ENCODE measurements around the gene HCN2.
"Not testable (repeated sequence)": the region's sequence is repeated elsewhere in the genome, so short reads cannot be mapped to it uniquely, and the experiment has no call there.

Gene HCN2

DNA sequence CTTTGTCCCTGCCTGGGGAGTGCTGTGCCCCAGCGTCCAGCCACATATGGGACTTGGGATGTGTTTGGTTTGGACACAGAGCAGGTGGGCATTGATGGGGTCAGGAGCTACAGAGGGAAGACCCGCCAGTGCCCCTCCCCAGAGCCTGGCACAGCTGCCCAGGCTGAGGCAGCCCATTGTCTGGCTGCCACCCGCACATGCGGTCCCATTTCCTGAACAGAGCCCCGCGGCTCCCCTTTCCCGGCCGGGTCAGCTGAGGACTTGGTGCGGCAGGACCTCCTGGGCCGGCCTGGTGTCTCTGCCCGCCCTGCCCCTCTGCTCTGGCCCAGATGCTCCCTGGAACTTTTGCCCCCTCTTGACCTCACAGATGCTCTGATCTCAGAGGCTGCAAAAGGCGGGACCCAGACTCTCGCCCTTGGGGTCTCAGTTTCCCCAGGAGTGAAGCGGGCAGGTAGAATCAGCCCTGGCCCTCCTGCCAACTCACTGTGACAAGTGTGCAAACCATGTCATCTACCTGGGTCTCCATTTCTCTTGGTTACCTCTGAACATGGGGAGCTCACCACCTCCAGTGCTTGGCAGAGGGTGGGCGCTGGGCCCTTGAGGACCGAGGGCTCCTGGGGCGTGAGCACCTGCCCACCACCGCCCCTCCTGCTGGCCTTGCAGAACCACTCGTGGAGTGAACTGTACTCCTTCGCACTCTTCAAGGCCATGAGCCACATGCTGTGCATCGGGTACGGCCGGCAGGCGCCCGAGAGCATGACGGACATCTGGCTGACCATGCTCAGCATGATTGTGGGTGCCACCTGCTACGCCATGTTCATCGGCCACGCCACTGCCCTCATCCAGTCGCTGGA, 17.8 kb downstream of the HCN2 start:
- no peak for DNase-seq

DNA sequence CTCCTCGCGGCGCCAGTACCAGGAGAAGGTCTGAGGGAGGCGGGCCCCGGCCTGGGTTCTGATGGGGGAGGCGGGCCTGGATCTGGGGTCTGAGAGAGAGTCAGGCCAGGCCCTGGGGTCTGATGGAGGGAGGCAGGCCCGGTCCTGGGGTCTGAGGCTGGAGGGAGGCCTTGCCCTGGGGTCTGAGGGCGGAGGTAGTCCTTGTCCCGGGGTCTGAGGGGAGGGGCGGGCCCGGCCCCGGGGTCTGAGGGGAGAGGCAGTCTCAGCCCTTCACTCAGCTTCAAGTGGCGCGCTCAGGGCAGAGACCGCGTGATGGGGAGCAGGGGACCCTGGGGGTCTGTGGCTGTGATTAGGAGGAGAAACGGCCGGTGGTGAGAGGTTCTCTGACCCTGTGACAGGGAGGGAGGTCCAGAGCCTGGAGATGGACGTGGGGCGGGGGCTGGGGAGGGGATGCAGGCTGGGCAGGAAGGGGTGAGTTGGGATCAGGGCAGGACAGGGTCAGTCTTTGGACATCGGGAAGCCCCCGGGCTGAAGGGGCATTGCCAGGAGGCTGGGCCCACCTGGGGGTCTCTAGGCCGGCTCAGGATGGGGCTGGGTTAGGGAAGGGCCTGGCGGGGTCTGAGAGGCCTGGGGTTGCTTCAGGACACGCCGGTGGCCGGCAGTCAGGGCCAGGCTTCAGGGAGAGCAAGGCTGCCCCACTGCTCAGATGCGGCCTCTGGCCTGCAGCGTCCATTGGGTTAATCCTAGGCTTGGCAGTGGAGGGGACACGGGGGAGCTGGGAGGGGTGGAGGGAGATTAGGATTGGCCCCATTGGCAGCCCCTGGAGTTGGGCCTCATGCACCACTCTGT, 18.7 kb downstream of the HCN2 start:
- no peak for DNase-seq

DNA sequence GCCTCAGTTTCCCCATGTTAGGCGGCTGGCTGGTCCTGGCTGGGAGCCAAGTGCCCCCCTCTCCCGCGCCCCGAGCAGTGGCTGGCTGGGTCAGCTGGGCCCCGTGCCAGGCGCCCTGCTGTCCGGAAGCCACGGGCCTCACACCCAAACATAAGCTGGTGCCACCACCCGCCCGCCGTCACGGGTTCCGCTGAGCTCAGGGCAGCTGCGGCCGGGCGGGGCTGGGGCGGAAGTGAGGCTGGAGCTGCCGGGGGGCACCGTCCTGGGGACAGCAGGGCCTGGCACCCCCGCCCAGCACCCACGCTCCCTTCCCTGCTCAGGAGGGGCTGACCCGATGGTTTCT, 19.3 kb downstream of the HCN2 start:
- DNase-seq = peak; percentile 62

DNA sequence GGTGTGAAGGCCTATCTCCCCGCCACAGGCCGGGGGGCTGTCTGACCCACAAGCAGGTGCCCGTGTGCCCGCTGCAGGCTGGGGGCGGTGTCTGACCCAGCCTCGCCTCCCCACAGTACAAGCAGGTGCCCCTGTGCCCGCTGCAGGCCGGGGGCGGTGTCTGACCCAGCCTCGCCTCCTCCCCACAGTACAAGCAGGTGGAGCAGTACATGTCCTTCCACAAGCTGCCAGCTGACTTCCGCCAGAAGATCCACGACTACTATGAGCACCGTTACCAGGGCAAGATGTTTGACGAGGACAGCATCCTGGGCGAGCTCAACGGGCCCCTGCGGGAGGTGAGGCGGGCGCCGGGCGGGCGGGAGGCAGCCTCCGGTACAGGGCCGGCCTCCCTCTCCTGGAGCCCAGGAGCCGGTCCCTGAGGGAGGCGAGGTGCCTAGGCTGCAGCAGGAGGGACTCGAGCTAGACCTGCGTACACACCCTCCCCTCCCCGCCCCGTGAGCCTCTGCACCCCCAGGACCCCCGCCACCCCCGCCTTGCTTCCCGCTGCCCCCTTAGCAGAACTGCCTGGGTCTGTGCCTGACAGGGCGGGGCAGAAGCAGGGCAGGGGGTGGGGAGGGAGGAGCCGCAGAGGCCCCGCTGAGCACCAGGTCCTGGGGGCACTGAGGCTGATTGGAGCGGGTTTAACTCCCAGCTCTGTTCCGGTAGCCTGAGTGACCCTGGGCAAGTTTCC, 20.6 kb downstream of the HCN2 start:
- no peak for DNase-seq

DNA sequence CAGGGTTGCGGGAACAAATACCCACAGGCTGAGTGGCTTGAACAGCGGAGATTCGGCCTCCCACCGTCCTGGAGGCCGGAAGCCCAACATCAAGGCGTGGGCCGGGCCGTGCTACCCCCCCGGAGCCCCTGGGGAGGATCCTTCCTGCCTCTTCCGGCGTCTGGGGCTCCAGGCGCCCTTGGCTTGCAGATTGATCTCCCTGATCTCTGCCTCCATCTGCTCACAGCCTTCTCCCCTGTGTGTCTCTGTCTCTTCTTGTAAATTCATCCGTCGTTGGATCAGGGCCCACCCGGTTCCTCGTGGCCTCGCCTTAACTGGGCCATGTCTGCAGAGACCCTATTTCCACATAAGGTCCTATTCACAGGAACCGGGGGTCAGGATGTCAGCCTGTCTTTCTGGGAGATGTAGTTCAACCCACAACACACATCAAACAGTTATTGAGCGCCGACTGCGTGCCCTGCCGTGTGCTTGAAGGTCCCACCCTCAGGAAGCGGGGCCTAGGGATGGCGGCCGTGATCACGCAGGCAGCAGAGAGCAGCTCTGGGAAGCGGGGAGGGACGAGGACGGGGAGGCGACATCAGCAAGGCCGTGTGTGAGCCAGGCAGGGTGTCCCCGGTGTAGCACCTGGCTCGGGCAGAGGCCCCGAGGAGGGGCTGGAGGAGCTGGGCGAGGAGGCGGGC, 21.3 kb downstream of the HCN2 start:
- DNase-seq = no peak

DNA sequence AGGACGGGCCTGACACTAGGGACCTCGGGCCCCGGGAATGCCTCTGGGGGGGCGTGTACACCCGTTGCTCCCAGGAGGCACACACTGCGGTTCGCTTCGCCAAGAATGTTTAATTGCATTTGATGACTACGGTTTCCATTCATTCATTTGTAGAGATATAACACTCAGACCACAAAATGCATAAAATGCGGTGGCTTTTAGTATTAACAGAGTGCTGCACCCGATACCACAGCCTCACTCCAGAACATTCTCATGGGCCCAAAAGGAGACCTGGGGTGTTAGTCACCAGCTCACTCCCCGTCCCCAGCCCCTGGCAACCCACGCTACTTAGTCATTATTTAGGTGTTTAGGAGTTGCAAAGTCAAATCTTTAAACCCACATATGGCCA, 21.8 kb downstream of the HCN2 start:
- no peak for DNase-seq

DNA sequence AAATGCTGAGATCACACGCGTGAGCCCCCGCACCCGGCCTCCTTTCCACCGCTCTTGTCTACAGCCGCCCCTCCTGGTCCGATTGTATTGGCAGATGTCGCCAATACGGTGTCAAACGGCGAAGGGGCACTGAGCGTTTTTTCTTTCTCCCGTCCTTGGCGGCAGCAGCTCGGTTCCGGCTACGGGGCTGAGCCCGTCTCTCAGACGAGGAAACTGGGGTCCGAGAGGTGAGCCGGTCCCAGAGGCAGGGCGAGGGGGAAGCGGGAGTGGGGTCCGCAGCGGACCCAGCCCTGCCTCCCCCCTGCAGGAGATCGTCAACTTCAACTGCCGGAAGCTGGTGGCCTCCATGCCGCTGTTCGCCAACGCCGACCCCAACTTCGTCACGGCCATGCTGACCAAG, 23.3 kb downstream of the HCN2 start:
- DNase-seq = no peak

DNA sequence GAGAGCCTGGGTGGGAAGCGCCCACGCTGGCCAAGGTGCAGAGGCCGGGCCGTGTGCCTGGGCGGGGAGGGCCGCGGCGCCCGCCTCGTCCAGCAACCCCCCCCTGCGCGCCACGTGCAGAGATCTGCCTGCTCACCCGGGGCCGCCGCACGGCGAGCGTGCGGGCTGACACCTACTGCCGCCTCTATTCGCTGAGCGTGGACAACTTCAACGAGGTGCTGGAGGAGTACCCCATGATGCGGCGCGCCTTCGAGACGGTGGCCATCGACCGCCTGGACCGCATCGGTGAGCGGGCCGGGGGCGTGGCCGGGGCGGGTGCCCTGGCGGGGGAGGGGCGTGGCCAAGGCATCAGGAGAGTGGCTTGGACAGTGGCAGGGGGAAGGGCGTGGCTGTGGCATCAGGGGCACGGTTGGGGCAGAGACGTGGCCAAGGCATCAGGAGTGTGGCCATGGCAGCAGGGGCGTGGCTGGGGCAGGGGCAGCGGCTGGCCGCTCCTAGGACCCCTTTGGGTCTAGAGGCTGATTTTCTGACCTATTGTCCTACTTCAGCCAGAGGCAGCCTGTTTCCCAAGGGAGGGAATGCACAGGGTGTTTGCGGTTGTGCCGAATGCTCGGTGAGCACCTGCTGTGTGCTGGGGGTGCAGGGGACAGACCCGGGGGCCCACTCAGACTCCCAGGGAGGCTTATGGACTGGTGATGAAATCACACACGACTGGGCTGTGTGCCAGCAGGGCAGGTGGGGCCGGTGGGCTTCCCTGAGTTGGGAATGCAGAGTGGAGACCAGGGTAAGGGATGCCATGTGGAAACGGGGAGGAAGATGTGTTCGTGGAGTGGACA, 24.3 kb downstream of the HCN2 start:
- DNase-seq = no peak

DNA sequence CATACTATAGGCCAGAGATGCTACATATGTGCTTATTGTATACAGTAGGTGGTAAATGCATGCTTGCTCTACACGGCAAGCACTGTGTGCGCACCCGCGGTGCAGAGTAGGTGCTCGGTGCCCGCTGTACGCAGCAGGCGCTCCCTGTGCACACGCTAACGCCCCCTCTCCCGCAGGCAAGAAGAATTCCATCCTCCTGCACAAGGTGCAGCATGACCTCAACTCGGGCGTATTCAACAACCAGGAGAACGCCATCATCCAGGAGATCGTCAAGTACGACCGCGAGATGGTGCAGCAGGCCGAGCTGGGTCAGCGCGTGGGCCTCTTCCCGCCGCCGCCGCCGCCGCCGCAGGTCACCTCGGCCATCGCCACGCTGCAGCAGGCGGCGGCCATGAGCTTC, 25.9 kb downstream of the HCN2 start:
- no peak for DNase-seq

DNA sequence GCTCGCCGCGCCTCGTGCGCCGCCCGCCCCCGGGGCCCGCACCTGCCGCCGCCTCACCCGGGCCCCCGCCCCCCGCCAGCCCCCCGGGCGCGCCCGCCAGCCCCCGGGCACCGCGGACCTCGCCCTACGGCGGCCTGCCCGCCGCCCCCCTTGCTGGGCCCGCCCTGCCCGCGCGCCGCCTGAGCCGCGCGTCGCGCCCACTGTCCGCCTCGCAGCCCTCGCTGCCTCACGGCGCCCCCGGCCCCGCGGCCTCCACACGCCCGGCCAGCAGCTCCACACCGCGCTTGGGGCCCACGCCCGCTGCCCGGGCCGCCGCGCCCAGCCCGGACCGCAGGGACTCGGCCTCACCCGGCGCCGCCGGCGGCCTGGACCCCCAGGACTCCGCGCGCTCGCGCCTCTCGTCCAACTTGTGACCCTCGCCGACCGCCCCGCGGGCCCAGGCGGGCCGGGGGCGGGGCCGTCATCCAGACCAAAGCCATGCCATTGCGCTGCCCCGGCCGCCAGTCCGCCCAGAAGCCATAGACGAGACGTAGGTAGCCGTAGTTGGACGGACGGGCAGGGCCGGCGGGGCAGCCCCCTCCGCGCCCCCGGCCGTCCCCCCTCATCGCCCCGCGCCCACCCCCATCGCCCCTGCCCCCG, 26.5 kb downstream of the HCN2 start:
- DNase-seq = no peak

DNA sequence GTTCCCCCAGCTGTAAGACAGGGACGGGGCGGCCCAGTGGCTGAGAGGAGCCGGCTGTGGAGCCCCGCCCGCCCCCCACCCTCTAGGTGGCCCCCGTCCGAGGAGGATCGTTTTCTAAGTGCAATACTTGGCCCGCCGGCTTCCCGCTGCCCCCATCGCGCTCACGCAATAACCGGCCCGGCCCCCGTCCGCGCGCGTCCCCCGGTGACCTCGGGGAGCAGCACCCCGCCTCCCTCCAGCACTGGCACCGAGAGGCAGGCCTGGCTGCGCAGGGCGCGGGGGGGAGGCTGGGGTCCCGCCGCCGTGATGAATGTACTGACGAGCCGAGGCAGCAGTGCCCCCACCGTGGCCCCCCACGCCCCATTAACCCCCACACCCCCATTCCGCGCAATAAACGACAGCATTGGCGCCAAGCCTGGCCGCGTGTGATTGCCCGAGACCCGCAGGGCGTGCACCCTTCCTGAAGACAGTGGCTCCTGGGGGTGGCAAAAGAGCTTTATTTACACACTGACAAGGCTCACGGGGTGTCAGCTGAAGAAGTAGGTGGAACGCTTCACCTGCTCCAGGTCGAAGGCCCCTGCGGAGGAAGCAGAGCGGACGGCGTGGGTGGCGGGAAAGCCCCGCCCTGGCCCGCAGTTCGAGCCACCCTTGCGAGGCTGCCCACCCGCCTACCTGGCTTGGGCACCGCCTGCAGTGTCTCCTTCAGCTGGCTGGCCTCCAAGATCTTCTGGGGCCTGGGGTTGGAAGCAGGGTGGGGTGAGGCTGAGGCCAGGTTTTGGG, 27.3 kb downstream of the HCN2 start:
- no peak for DNase-seq

DNA sequence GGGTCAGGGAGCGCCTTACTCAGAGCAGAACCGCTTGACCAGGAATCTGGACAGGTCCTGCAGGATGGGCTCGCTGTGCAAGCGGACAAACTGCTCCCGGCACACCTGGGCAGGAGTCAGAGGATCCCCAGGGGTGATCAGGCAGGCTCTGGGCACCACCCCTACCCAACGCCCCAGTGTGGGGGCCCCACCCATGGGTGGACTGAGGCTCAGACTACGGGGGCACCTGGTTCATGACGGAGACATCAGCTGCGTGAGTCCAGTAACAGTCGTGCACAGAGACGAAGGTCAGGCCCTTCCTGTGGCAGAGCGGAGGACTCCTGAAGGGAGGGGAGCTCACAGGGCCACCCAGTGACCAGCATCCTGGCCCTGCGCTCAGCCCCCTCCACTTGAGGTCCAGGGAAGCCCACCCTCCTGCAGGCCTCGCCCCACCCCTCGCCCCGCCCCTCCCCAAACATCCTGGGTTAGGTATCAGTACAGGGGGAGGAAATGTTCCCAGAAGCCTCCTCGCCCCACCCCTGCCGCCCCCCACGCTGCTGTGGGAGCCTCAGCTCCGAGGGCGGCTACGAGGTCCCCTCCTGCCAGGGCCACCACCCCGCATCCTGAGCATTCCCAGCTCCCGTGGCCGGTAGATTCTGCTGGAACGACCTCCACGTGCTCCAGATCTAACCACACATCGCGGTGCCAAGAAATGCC, 28.0 kb downstream of the HCN2 start:
- no peak for DNase-seq

DNA sequence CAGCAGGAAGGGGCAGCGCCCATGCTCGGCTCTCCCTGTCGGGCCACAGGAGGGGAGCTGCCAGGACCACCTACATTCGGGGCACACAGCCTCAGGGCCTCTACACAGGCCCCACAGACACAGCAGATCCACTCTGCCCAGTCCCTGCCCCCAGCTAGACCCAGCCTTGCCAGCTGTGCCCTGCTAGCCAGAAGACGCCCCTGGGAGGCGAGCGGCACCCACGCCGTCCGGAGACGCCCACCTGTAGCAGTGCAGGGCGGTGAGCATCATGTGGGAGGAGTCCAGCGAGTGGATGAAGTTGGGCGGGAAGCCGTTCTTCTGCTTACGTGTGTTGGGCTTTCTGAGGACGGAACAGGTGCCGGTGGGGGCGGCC, 28.6 kb downstream of the HCN2 start:
- DNase-seq = no peak

DNA sequence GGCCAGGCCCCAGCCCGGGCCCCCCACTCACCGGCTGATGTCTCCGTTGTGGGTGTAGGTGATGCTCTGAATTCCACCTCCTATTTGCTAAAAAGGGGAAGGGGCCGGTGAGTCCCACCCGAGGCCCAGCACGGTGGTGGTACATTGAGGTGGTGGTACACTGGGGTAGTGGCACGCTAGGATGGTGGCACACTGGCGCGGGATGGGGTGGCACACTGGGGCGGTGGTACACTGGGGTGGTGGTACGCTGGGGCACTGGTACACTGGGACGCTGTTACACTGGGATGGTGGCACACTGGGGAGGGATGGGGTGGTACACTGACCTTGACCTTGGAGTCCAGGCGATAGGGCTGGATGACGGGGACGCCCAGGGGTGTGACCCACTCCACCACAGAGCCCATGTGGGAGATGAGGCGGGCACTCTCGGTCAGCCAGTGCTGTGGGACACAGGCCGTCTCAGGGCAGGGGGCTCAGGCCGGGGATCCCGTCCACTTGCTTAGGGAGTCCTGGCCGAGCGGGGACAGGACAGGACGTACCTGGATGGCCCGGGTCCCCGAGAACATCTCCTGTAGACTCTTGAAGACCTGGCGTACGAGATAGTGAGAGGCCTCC, 29.1 kb downstream of the HCN2 start:
- DNase-seq = no peak

DNA sequence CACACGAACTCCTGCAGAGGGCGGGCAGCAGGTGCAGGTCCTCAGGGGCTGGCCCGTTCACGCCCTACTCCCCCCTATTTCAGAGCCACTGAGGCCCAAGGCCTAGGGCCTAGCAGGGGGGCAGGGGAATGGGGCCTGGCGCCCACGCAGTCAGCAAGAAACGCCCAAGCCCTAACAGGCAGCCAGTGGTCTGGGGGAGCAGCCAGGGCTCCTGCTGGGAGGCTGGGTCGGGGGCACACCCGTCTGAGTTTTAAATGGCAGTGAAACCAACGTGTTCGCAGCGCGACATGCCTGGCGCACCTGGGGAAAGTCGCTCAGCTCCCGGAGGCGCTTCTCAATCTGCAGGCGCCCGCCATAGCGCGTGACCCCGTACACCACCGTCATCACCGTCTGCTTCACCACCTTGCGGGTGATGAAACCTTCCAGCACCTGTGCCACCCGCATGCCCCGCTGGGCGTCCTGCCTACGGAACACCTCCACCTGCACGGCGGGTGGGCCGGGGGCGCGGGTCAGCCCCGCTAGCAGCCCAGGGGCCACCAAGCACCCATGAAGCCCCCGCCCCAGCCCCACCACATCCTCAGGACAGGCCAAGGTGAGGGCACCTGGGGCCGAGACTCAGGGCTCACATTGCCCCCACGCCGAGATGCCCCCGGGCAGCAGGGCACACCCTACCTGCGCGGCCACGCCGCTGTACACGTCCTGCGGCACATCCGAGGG, 29.8 kb downstream of the HCN2 start:
- DNase-seq = no peak

DNA sequence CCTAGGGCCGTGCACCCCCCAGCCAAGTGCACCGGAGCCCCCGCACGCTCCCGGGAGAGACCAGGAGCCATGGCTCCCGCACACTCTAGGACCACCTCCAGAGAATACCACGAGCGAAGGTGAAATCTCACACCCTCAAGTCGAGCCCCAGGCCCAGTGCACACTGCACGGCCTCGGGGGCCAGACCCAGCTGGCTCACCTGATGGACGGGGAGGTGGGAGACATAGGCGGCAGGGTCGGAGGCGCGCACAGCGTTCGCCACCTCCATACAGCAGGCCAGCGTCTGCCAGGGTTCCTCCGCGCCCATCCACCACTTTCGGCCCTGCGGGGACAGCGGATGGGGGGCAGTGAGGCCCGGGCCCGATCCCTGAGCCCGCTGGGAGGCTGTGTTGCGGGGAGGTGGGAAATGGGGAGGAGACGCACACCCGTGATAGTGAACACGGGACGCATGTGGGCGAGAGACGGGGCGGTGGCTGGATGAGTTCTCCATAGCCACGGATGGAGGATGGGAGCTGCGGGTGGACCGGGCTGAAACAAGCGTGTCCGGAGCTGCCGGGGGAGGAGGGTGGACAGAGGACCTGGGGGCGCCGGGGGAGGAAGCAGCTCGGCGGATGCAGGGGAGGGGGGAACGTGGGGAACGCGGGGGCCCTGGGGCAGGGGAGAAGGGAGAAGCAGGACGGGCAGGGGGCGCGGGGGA, 30.6 kb downstream of the HCN2 start:
- no peak for DNase-seq

DNA sequence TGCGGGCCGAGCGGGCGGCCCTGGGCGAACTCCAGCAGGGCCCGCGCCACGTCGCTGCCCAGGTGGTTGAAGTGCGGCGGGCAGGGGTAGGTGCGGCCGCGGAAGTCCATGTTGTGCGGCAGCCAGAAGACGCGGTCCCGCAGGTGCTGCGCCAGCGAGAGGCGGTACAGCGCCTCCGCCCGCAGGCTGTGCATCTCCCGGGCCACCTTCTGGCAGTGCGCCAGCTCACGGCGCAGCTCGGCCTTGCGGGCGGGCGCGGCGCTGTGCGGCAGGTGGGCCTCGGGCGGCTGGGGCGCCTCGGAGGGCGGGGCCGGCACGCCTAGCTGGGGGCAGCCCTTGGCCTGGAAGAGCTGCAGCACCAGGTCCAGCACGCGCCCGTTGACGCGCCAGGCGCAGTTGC, 31.5 kb downstream of the HCN2 start:
- not testable (repeated sequence) for DNase-seq

DNA sequence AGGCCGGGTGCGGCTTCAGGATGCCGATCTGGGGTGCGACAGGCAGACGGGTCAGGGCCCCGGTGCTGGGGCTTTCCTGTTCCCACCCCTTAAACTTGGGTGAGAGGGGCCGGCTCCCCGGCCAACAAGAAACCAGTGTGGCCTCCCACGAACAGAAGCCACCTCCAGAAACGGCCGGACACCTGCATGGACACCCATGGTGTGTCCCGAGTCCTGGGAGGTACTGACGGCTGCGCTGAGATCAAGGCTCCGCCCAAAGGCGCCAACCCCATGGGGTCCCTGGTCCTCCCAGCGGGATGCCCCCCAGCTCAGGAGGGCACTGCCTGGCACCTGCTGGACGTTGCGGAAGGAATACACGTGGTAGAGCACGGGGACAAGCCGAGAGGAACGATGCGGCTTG, 32.1 kb downstream of the HCN2 start:
- DNase-seq = no peak
